Smooth muscle cell (in vitro differentiated cells): ENCODE results near the gene BTNL8. TPM values are rescaled to one million over a fixed set of nuclear protein-coding genes. Genes with fewer than 3 reads are reported as not detected.

Experiments
- DNase-seq: peaks from one replicate; lab custom pipeline; 2025; ENCODE audit not compliant: unreplicated experiment; lab: John Stamatoyannopoulos, UW
- H2AFZ ChIP-seq: fragments of 200-600 bp; sonication (generic); 2 replicates; pipeline ENCODE4 v1.6.0; 2016; ENCODE audit warnings: antibody characterized with exemption, low read depth, mild to moderate bottlenecking
- H3F3A ChIP-seq: fragments of 200-600 bp; sonication (generic); 2 replicates; pipeline ENCODE4 v1.6.0; 2017; ENCODE audit warnings: antibody characterized with exemption, low read depth
- H3K27ac ChIP-seq: fragments of 200-600 bp; sonication (generic); 2 replicates; pipeline ENCODE4 v1.5.1; 2016; ENCODE audit warnings: low read depth, mild to moderate bottlenecking
- H3K27me3 ChIP-seq: fragments of 200-600 bp; sonication (generic); 2 replicates; pipeline ENCODE4 v1.6.1; 2016; ENCODE audit warnings: low read depth, mild to moderate bottlenecking
- H3K36me3 ChIP-seq: fragments of 200-600 bp; sonication (generic); 2 replicates; pipeline ENCODE4 v1.5.1; 2016; ENCODE audit warnings: low read depth
- H3K4me1 ChIP-seq: fragments of 200-600 bp; sonication (generic); 2 replicates; pipeline ENCODE4 v1.5.1; 2016; ENCODE audit warnings: low read depth
- H3K4me2 ChIP-seq: fragments of 200-600 bp; sonication (generic); 2 replicates; pipeline ENCODE4 v1.6.0; 2016; ENCODE audit warnings: mild to moderate bottlenecking
- H3K4me3 ChIP-seq: fragments of 200-600 bp; sonication (generic); 2 replicates; pipeline ENCODE4 v1.5.1; 2016; ENCODE audit warnings: mild to moderate bottlenecking
- H3K79me2 ChIP-seq: fragments of 200-600 bp; sonication (generic); 2 replicates; pipeline ENCODE4 v1.6.0; 2016; ENCODE audit warnings: low read depth, mild to moderate bottlenecking
- H3K9ac ChIP-seq: fragments of 200-600 bp; sonication (generic); 2 replicates; pipeline ENCODE4 v1.6.0; 2016; ENCODE audit warnings: low read depth
- H3K9me3 ChIP-seq: fragments of 200-600 bp; sonication (generic); replicated peaks from 2 replicates; pipeline ENCODE4 v1.5.1; 2016; ENCODE audit warnings: low read depth
- H4K20me1 ChIP-seq: fragments of 200-600 bp; sonication (generic); 2 replicates; pipeline ENCODE4 v1.6.0; 2016; ENCODE audit warnings: low read depth
- WGBS: methylation state at CpG from one replicate; pipeline ENCODE4 v1.1.7; 2016; ENCODE audit warnings: low lambda C conversion rate; 5-methylcytosine and 5-hydroxymethylcytosine counted together
- polyA plus RNA-seq: library from polyadenylated mRNA; unstranded; fragments of >200 nt; fragmentation: Nextera tagmentation; extraction: Ambion mirVana; gene quantifications from 2 replicates; pipeline ENCODE4 v1.2.1, GENCODE V29; 2016
- small RNA-seq: library from RNA; depleted of rRNA; stranded (forward); fragments of <200 nt; gene quantifications from one replicate; pipeline ENCODE3, GENCODE V24; 2014
- total RNA-seq: library from RNA; depleted of rRNA; stranded (reverse); fragments of >200 nt; gene quantifications from 2 replicates; pipeline ENCODE4 v1.2.3, GENCODE V29; 2014
- TF ChIP-seq, protein P1 (sequence below): fragments of 200-600 bp; sonication (generic); IDR thresholded peaks from 2 replicates; pipeline ENCODE4 v1.5.1; 2017; ENCODE audit warnings: borderline replicate concordance, mild to moderate bottlenecking, antibody characterized with exemption; ENCODE audit not compliant: insufficient read depth, poor library complexity, severe bottlenecking

Gene BTNL8
- total and polyA plus RNA-seq, 2 experiments from 2014 or later: not detected

DNA sequence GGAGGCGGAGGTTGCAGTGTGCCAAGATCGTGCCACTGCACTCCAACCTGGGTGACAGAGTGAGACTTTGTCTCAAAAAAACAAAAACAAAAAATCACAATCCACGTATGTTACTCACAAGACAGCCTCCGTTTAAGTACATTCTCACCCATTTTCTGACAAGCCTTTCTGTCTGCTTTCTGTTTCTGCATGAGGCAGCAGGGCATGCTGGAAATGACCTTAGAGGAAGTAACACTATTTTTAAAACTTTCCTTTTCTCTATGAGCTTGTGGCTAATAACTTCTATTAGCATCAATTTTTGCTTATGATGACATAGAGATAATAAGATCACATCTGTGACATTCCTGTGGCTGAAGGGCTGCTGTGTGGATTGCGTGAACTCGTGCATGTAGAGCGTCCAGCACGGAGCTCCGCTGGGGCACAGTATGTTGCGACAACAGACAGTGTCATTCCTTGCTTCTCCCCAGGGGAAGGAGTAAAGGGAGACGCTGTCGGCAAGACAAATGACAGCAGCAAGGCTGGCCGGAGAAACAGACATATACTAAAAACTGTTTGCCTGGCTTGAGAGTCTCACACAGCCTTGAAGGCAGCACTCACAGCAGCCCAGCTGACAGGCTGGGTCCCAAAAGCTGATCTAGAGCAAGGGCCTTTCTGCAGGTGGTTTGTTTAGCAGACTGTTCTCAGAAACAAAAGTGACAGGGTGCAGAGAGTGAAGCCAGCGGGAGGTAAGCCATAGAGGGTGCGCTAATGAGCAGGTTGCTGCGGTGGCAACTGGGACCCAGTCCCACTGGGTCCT is 91.3 kb downstream of the BTNL8 start:
- H3K4me1 ChIP-seq: no peaks in the 10 kb centered on the region
- no peaks in the 10 kb centered on the region for H3K9me3 ChIP-seq
- no peak overlapping the region for H3K27ac ChIP-seq
- no peaks in the 10 kb centered on the region for H3F3A ChIP-seq
- H4K20me1 ChIP-seq: no peaks in the 10 kb centered on the region
- TF ChIP-seq, protein P1, sequence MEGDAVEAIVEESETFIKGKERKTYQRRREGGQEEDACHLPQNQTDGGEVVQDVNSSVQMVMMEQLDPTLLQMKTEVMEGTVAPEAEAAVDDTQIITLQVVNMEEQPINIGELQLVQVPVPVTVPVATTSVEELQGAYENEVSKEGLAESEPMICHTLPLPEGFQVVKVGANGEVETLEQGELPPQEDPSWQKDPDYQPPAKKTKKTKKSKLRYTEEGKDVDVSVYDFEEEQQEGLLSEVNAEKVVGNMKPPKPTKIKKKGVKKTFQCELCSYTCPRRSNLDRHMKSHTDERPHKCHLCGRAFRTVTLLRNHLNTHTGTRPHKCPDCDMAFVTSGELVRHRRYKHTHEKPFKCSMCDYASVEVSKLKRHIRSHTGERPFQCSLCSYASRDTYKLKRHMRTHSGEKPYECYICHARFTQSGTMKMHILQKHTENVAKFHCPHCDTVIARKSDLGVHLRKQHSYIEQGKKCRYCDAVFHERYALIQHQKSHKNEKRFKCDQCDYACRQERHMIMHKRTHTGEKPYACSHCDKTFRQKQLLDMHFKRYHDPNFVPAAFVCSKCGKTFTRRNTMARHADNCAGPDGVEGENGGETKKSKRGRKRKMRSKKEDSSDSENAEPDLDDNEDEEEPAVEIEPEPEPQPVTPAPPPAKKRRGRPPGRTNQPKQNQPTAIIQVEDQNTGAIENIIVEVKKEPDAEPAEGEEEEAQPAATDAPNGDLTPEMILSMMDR: no peak
- H3K36me3 ChIP-seq: no peaks in the 10 kb centered on the region
- DNase-seq: no peak
- no peaks in the 10 kb centered on the region for H3K27me3 ChIP-seq
- no peak overlapping the region for H3K9ac ChIP-seq
- 87% methylated on average over 14 of the region's 16 CpGs for WGBS
- H3K79me2 ChIP-seq: no peaks in the 10 kb centered on the region
- H3K4me2 ChIP-seq: no peak overlapping the region
- no peak overlapping the region for H2AFZ ChIP-seq
- no peak overlapping the region for H3K4me3 ChIP-seq

DNA sequence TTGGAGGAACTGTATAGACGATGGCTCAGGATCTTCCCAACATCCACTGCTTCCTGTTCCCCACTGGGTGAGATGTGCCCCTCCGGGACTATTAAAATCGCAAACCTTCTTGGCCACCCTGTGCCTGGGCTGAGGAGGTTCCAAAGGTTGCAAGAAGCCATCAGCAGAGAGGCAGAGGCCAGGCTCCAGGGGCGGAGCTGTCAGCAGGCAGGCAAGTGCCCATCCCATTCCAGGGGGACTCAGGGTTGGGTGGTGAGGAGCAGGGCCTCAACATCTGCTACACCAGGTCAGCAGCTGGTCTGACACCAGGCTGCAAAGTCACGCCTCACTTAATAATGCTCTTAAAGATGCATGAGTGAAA is 91.9 kb downstream of the BTNL8 start:
- TF ChIP-seq, protein P1: no peak
- Histone ChIP-seq H3K27ac (no peak overlapping the region), H3K4me3 (no peak overlapping the region), H3K79me2 (no peaks in the 10 kb centered on the region), H4K20me1 (no peaks in the 10 kb centered on the region), H3K4me1 (no peaks in the 10 kb centered on the region), H3K4me2 (no peak overlapping the region), H2AFZ (no peak overlapping the region), H3K9ac (no peak overlapping the region), H3K36me3 (no peaks in the 10 kb centered on the region), H3K27me3 (no peaks in the 10 kb centered on the region), H3K9me3 (no peaks in the 10 kb centered on the region), H3F3A (no peaks in the 10 kb centered on the region)
- 91% methylated on average over 5 of the region's 5 CpGs for WGBS
- no peak for DNase-seq

Small RNAs within 50 kb of the gene (small RNA-seq; reads per million reads assigned to genes)
- gene RF00019 (not detected), gene RPS29P12 (not detected)

Other genes starting within 250 kb of the BTNL8 start
- not detected in 2 replicates for gene FLT4, start 249.6 kb upstream of the BTNL8 start, total RNA-seq
- gene FLT4, start 249.6 kb upstream of the BTNL8 start, polyA plus RNA-seq: 0.56 TPM in 1 of 2 replicates, not detected in the other
- gene OR2Y1, start 159.1 kb upstream of the BTNL8 start, total RNA-seq: not detected in 2 replicates
- gene OR2Y1, start 159.1 kb upstream of the BTNL8 start, polyA plus RNA-seq: not detected in 2 replicates
- gene MGAT1, start 96.4 kb upstream of the BTNL8 start, total RNA-seq: 128 and 144 TPM in 2 replicates
- gene MGAT1, start 96.4 kb upstream of the BTNL8 start, polyA plus RNA-seq: 149 and 161 TPM in 2 replicates
- 9.2 and 14.5 TPM in 2 replicates for gene ZFP62, start 37.9 kb upstream of the BTNL8 start, total RNA-seq
- 6.4 and 10.0 TPM in 2 replicates for gene ZFP62, start 37.9 kb upstream of the BTNL8 start, polyA plus RNA-seq
- gene BTNL3, start 89.7 kb downstream of the BTNL8 start, total RNA-seq: not detected in 2 replicates
- not detected in 2 replicates for gene BTNL3, start 89.7 kb downstream of the BTNL8 start, polyA plus RNA-seq
- gene BTNL9, start 141.1 kb downstream of the BTNL8 start, total RNA-seq: not detected in 2 replicates
- not detected in 2 replicates for gene BTNL9, start 141.1 kb downstream of the BTNL8 start, polyA plus RNA-seq
- not detected in 2 replicates for gene OR2V1, start 232.0 kb downstream of the BTNL8 start, total RNA-seq
- not detected in 2 replicates for gene OR2V1, start 232.0 kb downstream of the BTNL8 start, polyA plus RNA-seq
- gene OR2V2, start 248.4 kb downstream of the BTNL8 start, total RNA-seq: not detected in 2 replicates
- gene OR2V2, start 248.4 kb downstream of the BTNL8 start, polyA plus RNA-seq: not detected in 2 replicates